ENCODE results near the gene SLC39A5.

SLC39A5 gene

DNA sequence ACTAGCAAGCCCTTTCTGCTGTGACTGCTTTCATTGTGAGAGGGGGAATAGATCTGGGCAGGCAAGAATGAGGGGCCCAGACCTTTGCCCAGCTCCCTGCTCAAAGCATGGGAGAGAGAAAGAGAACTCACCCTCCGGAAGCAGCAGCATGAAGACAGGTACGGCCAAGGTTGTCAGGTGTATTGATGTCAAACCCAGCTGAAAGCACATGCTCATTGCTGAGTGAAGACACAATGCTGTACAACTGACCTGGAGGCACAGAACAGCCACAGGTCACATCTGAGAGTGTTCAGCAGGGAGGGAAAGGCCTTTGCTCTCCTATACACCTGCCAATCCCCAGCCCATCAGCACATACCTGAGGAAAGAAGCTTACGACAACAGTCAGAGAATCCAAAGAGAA is 22.8 kb downstream of the SLC39A5 start:
- Histone ChIP-seq H3K9ac (ENCODE audit: low read depth, low read length) (no peak overlapping the region), H3K4me1 (ENCODE audit: control insufficient read depth, insufficient read depth, low read length) (peaks cover 13% of the 10 kb centered on the region), H3K36me3 (ENCODE audit: control insufficient read depth, insufficient read depth, low read length) (peaks cover 86% of the 10 kb centered on the region), H3K27ac (ENCODE audit: low read depth, low read length) (no peak overlapping the region), H3K9me3 (ENCODE audit: control insufficient read depth, insufficient read depth, low read length) (no peaks in the 10 kb centered on the region), H3K27me3 (ENCODE audit: control insufficient read depth, insufficient read depth, low read length) (no peaks in the 10 kb centered on the region), H3K4me3 (ENCODE audit: low read depth, low read length) (no peak overlapping the region)

- H3K36me3 ChIP-seq (ENCODE audit: control insufficient read depth, insufficient read depth, low read length) = peaks cover 82% of the 10 kb centered on the region
- H3K4me3 ChIP-seq (ENCODE audit: low read depth, low read length) = no peak overlapping the region
- H3K27ac ChIP-seq (ENCODE audit: low read depth, low read length) = no peak overlapping the region
- no peak overlapping the region for H3K9ac ChIP-seq (ENCODE audit: low read depth, low read length)
- H3K9me3 ChIP-seq (ENCODE audit: control insufficient read depth, insufficient read depth, low read length) = no peaks in the 10 kb centered on the region
- H3K27me3 ChIP-seq (ENCODE audit: control insufficient read depth, insufficient read depth, low read length) = no peaks in the 10 kb centered on the region
- peaks cover 13% of the 10 kb centered on the region for H3K4me1 ChIP-seq (ENCODE audit: control insufficient read depth, insufficient read depth, low read length)
Measured at GRCh38 chr12:56253091-56253490, 23.2 kb downstream of the SLC39A5 start.

- H3K27me3 ChIP-seq (ENCODE audit: control insufficient read depth, insufficient read depth, low read length) = no peaks in the 10 kb centered on the region
- H3K36me3 ChIP-seq (ENCODE audit: control insufficient read depth, insufficient read depth, low read length) = peaks cover 57% of the 10 kb centered on the region
- no peak overlapping the region for H3K9ac ChIP-seq (ENCODE audit: low read depth, low read length)
Measured at GRCh38 chr12:56255671-56256070, 25.8 kb downstream of the SLC39A5 start.

DNA sequence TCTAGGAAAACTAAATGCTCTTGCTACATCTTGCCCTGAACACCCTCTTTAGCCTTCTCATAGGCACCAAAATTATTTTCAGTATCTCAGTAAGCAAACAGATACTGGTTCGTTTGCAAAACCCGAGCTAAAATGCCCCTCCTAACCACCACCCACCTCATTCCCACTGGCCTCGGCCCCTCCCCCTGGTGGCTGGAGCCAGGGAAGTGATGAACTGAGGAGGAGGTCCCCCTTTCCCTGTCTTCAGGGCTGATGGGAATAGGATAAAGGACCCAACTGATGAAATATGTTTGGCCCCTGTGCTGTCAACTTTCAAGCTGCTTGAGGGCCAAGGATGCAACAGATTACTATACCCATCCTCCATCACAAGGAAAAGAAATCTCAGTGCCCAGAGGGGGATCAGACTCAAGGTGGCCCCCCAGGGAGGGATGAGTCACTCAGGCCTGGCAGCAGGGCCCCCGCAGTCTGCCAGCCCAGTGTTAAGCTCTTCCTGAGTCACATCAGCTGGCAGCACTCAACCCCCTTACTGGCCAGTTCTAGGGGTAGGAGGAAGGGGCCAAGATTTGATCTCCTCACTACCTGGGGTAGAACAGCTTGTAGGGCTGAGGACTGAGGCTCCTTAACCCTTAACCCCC is 26.6 kb downstream of the SLC39A5 start:
- H3K9ac ChIP-seq (ENCODE audit: low read depth, low read length) = no peak overlapping the region
- peak overlapping the region; percentile 85 for H3K4me3 ChIP-seq (ENCODE audit: low read depth, low read length)
- no peaks in the 10 kb centered on the region for H3K27me3 ChIP-seq (ENCODE audit: control insufficient read depth, insufficient read depth, low read length)
- H3K27ac ChIP-seq (ENCODE audit: low read depth, low read length) = peak overlapping the region; percentile 67
- peaks cover 53% of the 10 kb centered on the region for H3K36me3 ChIP-seq (ENCODE audit: control insufficient read depth, insufficient read depth, low read length)
- H3K9me3 ChIP-seq (ENCODE audit: control insufficient read depth, insufficient read depth, low read length) = no peaks in the 10 kb centered on the region
- H3K4me1 ChIP-seq (ENCODE audit: control insufficient read depth, insufficient read depth, low read length) = peaks cover 17% of the 10 kb centered on the region

More at GRCh38 chr12:56255671-56256070, 25.8 kb downstream of the SLC39A5 start:
- Histone ChIP-seq H3K4me3 (ENCODE audit: low read depth, low read length) (no peak overlapping the region), H3K4me1 (ENCODE audit: control insufficient read depth, insufficient read depth, low read length) (peaks cover 17% of the 10 kb centered on the region), H3K9me3 (ENCODE audit: control insufficient read depth, insufficient read depth, low read length) (no peaks in the 10 kb centered on the region), H3K27ac (ENCODE audit: low read depth, low read length) (no peak overlapping the region)

GRCh38 chr12:56257071-56257470 is 27.2 kb downstream of the SLC39A5 start:
- Histone ChIP-seq H3K9ac (ENCODE audit: low read depth, low read length) (no peak overlapping the region), H3K36me3 (ENCODE audit: control insufficient read depth, insufficient read depth, low read length) (peaks cover 46% of the 10 kb centered on the region), H3K27me3 (ENCODE audit: control insufficient read depth, insufficient read depth, low read length) (no peaks in the 10 kb centered on the region), H3K4me1 (ENCODE audit: control insufficient read depth, insufficient read depth, low read length) (peaks cover 17% of the 10 kb centered on the region), H3K27ac (ENCODE audit: low read depth, low read length) (peak overlapping the region; percentile 67), H3K4me3 (ENCODE audit: low read depth, low read length) (peak overlapping the region; percentile 85), H3K9me3 (ENCODE audit: control insufficient read depth, insufficient read depth, low read length) (no peaks in the 10 kb centered on the region)

GRCh38 chr12:56257491-56258067 is 27.7 kb downstream of the SLC39A5 start:
- peaks cover 17% of the 10 kb centered on the region for H3K4me1 ChIP-seq (ENCODE audit: control insufficient read depth, insufficient read depth, low read length)
- H3K27me3 ChIP-seq (ENCODE audit: control insufficient read depth, insufficient read depth, low read length) = no peaks in the 10 kb centered on the region
- H3K27ac ChIP-seq (ENCODE audit: low read depth, low read length) = peak overlapping the region; percentile 67
- peaks cover 41% of the 10 kb centered on the region for H3K36me3 ChIP-seq (ENCODE audit: control insufficient read depth, insufficient read depth, low read length)
- H3K9me3 ChIP-seq (ENCODE audit: control insufficient read depth, insufficient read depth, low read length) = no peaks in the 10 kb centered on the region
- peak overlapping the region; percentile 30; the same call in 1 of the 2 replicates for H3K9ac ChIP-seq (ENCODE audit: low read depth, low read length)
- peak overlapping the region; percentile 85 for H3K4me3 ChIP-seq (ENCODE audit: low read depth, low read length)

DNA sequence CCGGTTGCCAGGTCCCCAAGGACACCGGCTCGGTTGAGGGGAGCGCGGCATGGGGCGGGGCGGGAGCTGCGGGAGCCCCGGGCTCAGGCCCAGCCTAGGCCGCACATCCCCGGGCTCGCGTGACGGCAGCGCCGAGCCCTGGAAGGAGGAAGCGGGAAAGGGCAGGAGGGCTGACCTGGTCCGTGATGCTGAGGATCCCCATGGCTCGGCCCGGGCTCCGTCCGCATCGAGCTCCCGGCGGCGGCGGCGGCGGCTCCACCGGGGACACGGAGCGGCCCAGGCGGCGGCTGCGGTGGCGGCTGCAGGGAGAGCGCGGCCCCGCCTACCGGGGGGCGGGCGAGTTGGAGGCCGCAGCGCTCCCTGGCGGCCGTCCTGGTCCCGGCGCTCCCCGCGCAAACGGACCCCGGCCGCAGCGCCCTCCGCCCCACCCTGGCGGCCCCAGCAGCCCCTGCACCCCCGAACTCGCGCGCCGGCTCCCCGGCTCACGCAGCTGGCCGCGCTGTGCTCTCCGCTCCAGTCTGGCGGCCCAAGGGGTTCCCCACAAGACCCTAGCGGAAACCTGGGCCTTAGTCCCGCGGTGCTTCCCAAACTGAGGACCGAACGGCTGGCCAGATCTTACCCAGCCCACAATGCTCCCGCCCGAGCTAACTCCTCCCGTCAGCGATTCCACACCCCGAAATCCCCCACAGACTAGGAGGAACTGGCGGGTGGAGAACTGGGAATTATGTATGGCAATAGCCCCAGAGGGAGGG is 28.4 kb downstream of the SLC39A5 start, which contains the start of gene ANKRD52:
TSS of gene ANKRD52 (minus strand) at position 317 of the 752 bp plus-strand sequence. CDS start at position 202, 115 bp downstream.
- H3K4me3 ChIP-seq (ENCODE audit: low read depth, low read length) = peak within 1 kb of the TSS; percentile 85
- peak within 1 kb of the TSS; percentile 66 for H3K9ac ChIP-seq (ENCODE audit: low read depth, low read length)
- H3K27ac ChIP-seq (ENCODE audit: low read depth, low read length) = peak within 1 kb of the TSS; percentile 67
- H3K36me3 ChIP-seq (ENCODE audit: control insufficient read depth, insufficient read depth, low read length) = peaks cover 35% of the 10 kb centered on the region
- peaks cover 17% of the 10 kb centered on the region for H3K4me1 ChIP-seq (ENCODE audit: control insufficient read depth, insufficient read depth, low read length)
- H3K9me3 ChIP-seq (ENCODE audit: control insufficient read depth, insufficient read depth, low read length) = no peaks in the 10 kb centered on the region
- H3K27me3 ChIP-seq (ENCODE audit: control insufficient read depth, insufficient read depth, low read length) = no peaks in the 10 kb centered on the region

DNA sequence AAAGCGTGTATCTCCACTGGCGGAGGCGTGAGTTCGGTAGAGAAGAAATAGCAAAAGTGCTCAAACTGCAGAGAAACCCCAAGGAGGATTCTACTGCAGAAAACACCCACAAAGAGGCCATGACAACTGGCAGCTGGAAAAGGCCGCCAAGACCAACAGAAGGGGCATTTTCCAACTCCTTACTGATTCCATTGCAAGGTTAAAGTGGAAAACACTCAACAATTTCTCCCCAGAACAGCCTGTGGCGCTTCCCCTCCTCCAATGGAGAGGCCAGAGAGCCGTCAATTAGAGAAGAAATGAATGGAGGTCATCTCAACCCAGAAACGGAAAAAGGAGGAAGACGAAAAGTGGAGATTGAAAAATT is 29.0 kb downstream of the SLC39A5 start:
- Histone ChIP-seq H3K36me3 (ENCODE audit: control insufficient read depth, insufficient read depth, low read length) (peaks cover 29% of the 10 kb centered on the region), H3K9me3 (ENCODE audit: control insufficient read depth, insufficient read depth, low read length) (no peaks in the 10 kb centered on the region), H3K27me3 (ENCODE audit: control insufficient read depth, insufficient read depth, low read length) (no peaks in the 10 kb centered on the region), H3K9ac (ENCODE audit: low read depth, low read length) (peak overlapping the region; percentile 66; the same call in 1 of the 2 replicates), H3K4me3 (ENCODE audit: low read depth, low read length) (peak overlapping the region; percentile 85), H3K4me1 (ENCODE audit: control insufficient read depth, insufficient read depth, low read length) (peaks cover 17% of the 10 kb centered on the region), H3K27ac (ENCODE audit: low read depth, low read length) (peak overlapping the region; percentile 50)

DNA sequence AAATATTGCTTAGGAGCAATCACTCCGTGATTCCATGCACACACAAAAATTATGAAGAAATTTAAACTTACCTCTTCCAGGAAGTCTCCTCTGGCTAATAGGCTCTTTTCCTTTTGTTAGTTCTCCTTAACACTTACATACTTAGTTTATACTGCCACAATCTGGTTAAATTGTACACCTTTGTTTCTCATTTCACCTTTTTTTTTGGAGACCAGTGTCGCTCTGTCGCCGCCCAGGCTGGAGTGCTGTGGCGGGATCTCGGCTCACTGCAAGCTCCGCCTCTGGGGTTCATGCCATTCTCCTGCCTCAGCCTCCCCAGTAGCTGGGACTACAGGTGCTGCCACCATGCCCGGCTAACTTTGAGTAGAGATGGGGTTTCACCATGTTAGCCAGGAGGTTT is 30.5 kb downstream of the SLC39A5 start:
- Histone ChIP-seq H3K9me3 (ENCODE audit: control insufficient read depth, insufficient read depth, low read length) (no peaks in the 10 kb centered on the region), H3K27me3 (ENCODE audit: control insufficient read depth, insufficient read depth, low read length) (no peaks in the 10 kb centered on the region), H3K4me1 (ENCODE audit: control insufficient read depth, insufficient read depth, low read length) (peaks cover 17% of the 10 kb centered on the region), H3K4me3 (ENCODE audit: low read depth, low read length) (no peak overlapping the region), H3K9ac (ENCODE audit: low read depth, low read length) (no peak overlapping the region), H3K36me3 (ENCODE audit: control insufficient read depth, insufficient read depth, low read length) (peaks cover 14% of the 10 kb centered on the region), H3K27ac (ENCODE audit: low read depth, low read length) (no peak overlapping the region)

GRCh38 chr12:56260921-56261320 is 31.1 kb downstream of the SLC39A5 start:
- Histone ChIP-seq H3K4me1 (ENCODE audit: control insufficient read depth, insufficient read depth, low read length) (peaks cover 17% of the 10 kb centered on the region), H3K9me3 (ENCODE audit: control insufficient read depth, insufficient read depth, low read length) (no peaks in the 10 kb centered on the region), H3K36me3 (ENCODE audit: control insufficient read depth, insufficient read depth, low read length) (peaks cover 9% of the 10 kb centered on the region), H3K4me3 (ENCODE audit: low read depth, low read length) (no peak overlapping the region), H3K9ac (ENCODE audit: low read depth, low read length) (no peak overlapping the region), H3K27me3 (ENCODE audit: control insufficient read depth, insufficient read depth, low read length) (no peaks in the 10 kb centered on the region), H3K27ac (ENCODE audit: low read depth, low read length) (no peak overlapping the region)

All from HUES48 (cell line).